ENCODE data around the gene PYGB.

Gene PYGB

GRCh38 chr20:25216199-25216945 is 31.5 kb upstream of the PYGB start:
- no peaks in the 10 kb centered on the region for H3K4me1 ChIP-seq (ENCODE audit: insufficient read depth, low read length)
- 92% methylated on average over 16 of the region's 16 CpGs for WGBS
- no peaks in the 10 kb centered on the region for H3K27me3 ChIP-seq (ENCODE audit: insufficient read depth, low read length)
- no peaks in the 10 kb centered on the region for H3K9me3 ChIP-seq (ENCODE audit: insufficient read depth, low read depth, low read length)
- H3K27ac ChIP-seq (ENCODE audit: low read depth, low read length) = no peak overlapping the region
- no peak overlapping the region for H3K4me3 ChIP-seq (ENCODE audit: low read length)
- H3K9ac ChIP-seq (ENCODE audit: low read depth, low read length) = no peak overlapping the region
- peaks cover 59% of the 10 kb centered on the region for H3K36me3 ChIP-seq (ENCODE audit: insufficient read depth, low read length)

- H3K4me3 ChIP-seq (ENCODE audit: low read length) = no peak overlapping the region
- H3K27me3 ChIP-seq (ENCODE audit: insufficient read depth, low read length) = no peaks in the 10 kb centered on the region
- peaks cover 49% of the 10 kb centered on the region for H3K36me3 ChIP-seq (ENCODE audit: insufficient read depth, low read length)
- H3K4me1 ChIP-seq (ENCODE audit: insufficient read depth, low read length) = peaks cover 2% of the 10 kb centered on the region; the same call in 1 of the 2 replicates
- no peak overlapping the region for H3K27ac ChIP-seq (ENCODE audit: low read depth, low read length)
- WGBS = 92% methylated on average over 21 of the region's 21 CpGs
- H3K9ac ChIP-seq (ENCODE audit: low read depth, low read length) = no peak overlapping the region
- no peaks in the 10 kb centered on the region for H3K9me3 ChIP-seq (ENCODE audit: insufficient read depth, low read depth, low read length)
Observed at GRCh38 chr20:25217161-25218108, 30.4 kb upstream of the PYGB start.

GRCh38 chr20:25218109-25218486 is 29.8 kb upstream of the PYGB start:
- no peaks in the 10 kb centered on the region for H3K9me3 ChIP-seq (ENCODE audit: insufficient read depth, low read depth, low read length)
- H3K4me1 ChIP-seq (ENCODE audit: insufficient read depth, low read length) = peaks cover 7% of the 10 kb centered on the region; the same call in 1 of the 2 replicates
- H3K27me3 ChIP-seq (ENCODE audit: insufficient read depth, low read length) = no peaks in the 10 kb centered on the region
- no peak overlapping the region for H3K27ac ChIP-seq (ENCODE audit: low read depth, low read length)
- H3K36me3 ChIP-seq (ENCODE audit: insufficient read depth, low read length) = peaks cover 46% of the 10 kb centered on the region
- no peak overlapping the region for H3K9ac ChIP-seq (ENCODE audit: low read depth, low read length)
- WGBS = 94% methylated on average over 8 of the region's 8 CpGs
- H3K4me3 ChIP-seq (ENCODE audit: low read length) = no peak overlapping the region

GRCh38 chr20:25218492-25218891 is 29.4 kb upstream of the PYGB start:
- 95% methylated on average over 12 of the region's 12 CpGs for WGBS
- H3K4me3 ChIP-seq (ENCODE audit: low read length) = no peak overlapping the region
- H3K27ac ChIP-seq (ENCODE audit: low read depth, low read length) = no peak overlapping the region
- peaks cover 42% of the 10 kb centered on the region for H3K36me3 ChIP-seq (ENCODE audit: insufficient read depth, low read length)
- no peaks in the 10 kb centered on the region for H3K27me3 ChIP-seq (ENCODE audit: insufficient read depth, low read length)
- H3K9me3 ChIP-seq (ENCODE audit: insufficient read depth, low read depth, low read length) = no peaks in the 10 kb centered on the region
- H3K9ac ChIP-seq (ENCODE audit: low read depth, low read length) = no peak overlapping the region
- peaks cover 11% of the 10 kb centered on the region; the same call in 1 of the 2 replicates for H3K4me1 ChIP-seq (ENCODE audit: insufficient read depth, low read length)

GRCh38 chr20:25219365-25219764 is 28.5 kb upstream of the PYGB start:
- Histone ChIP-seq H3K9ac (ENCODE audit: low read depth, low read length) (no peak overlapping the region), H3K27me3 (ENCODE audit: insufficient read depth, low read length) (no peaks in the 10 kb centered on the region), H3K27ac (ENCODE audit: low read depth, low read length) (no peak overlapping the region), H3K4me1 (ENCODE audit: insufficient read depth, low read length) (peaks cover 12% of the 10 kb centered on the region; the same call in 1 of the 2 replicates), H3K9me3 (ENCODE audit: insufficient read depth, low read depth, low read length) (no peaks in the 10 kb centered on the region), H3K36me3 (ENCODE audit: insufficient read depth, low read length) (peaks cover 33% of the 10 kb centered on the region), H3K4me3 (ENCODE audit: low read length) (no peak overlapping the region)
- 96% methylated on average over 7 of the region's 7 CpGs for WGBS

- peaks cover 12% of the 10 kb centered on the region; the same call in 1 of the 2 replicates for H3K4me1 ChIP-seq (ENCODE audit: insufficient read depth, low read length)
- 87% methylated on average over 16 of the region's 16 CpGs for WGBS
- no peaks in the 10 kb centered on the region for H3K27me3 ChIP-seq (ENCODE audit: insufficient read depth, low read length)
- H3K4me3 ChIP-seq (ENCODE audit: low read length) = no peak overlapping the region
- peaks cover 26% of the 10 kb centered on the region for H3K36me3 ChIP-seq (ENCODE audit: insufficient read depth, low read length)
- no peaks in the 10 kb centered on the region for H3K9me3 ChIP-seq (ENCODE audit: insufficient read depth, low read depth, low read length)
- H3K27ac ChIP-seq (ENCODE audit: low read depth, low read length) = no peak overlapping the region
- no peak overlapping the region for H3K9ac ChIP-seq (ENCODE audit: low read depth, low read length)
Observed at GRCh38 chr20:25220021-25220730, 27.7 kb upstream of the PYGB start.

- H3K36me3 ChIP-seq (ENCODE audit: insufficient read depth, low read length) = peaks cover 18% of the 10 kb centered on the region
- no peak overlapping the region for H3K9ac ChIP-seq (ENCODE audit: low read depth, low read length)
- peaks cover 12% of the 10 kb centered on the region; the same call in 1 of the 2 replicates for H3K4me1 ChIP-seq (ENCODE audit: insufficient read depth, low read length)
- H3K27ac ChIP-seq (ENCODE audit: low read depth, low read length) = no peak overlapping the region
- H3K4me3 ChIP-seq (ENCODE audit: low read length) = no peak overlapping the region
- no peaks in the 10 kb centered on the region for H3K27me3 ChIP-seq (ENCODE audit: insufficient read depth, low read length)
- 94% methylated on average over 15 of the region's 15 CpGs for WGBS
- H3K9me3 ChIP-seq (ENCODE audit: insufficient read depth, low read depth, low read length) = no peaks in the 10 kb centered on the region
Observed at GRCh38 chr20:25220810-25221591, 26.9 kb upstream of the PYGB start.

- Histone ChIP-seq H3K9ac (ENCODE audit: low read depth, low read length) (no peak overlapping the region), H3K9me3 (ENCODE audit: insufficient read depth, low read depth, low read length) (no peaks in the 10 kb centered on the region), H3K27ac (ENCODE audit: low read depth, low read length) (no peak overlapping the region), H3K36me3 (ENCODE audit: insufficient read depth, low read length) (peaks cover 13% of the 10 kb centered on the region), H3K4me1 (ENCODE audit: insufficient read depth, low read length) (peaks cover 12% of the 10 kb centered on the region; the same call in 1 of the 2 replicates), H3K4me3 (ENCODE audit: low read length) (no peak overlapping the region), H3K27me3 (ENCODE audit: insufficient read depth, low read length) (no peaks in the 10 kb centered on the region)
- WGBS = 93% methylated on average over 29 of the region's 29 CpGs
Observed at GRCh38 chr20:25221592-25222460, 26.1 kb upstream of the PYGB start.

GRCh38 chr20:25222461-25223178 is 25.3 kb upstream of the PYGB start:
- Histone ChIP-seq H3K36me3 (ENCODE audit: insufficient read depth, low read length) (peaks cover 9% of the 10 kb centered on the region; the same call in 1 of the 2 replicates), H3K27me3 (ENCODE audit: insufficient read depth, low read length) (no peaks in the 10 kb centered on the region), H3K9ac (ENCODE audit: low read depth, low read length) (peak overlapping the region; percentile 32; the same call in 1 of the 2 replicates), H3K4me1 (ENCODE audit: insufficient read depth, low read length) (peaks cover 12% of the 10 kb centered on the region; the same call in 1 of the 2 replicates), H3K27ac (ENCODE audit: low read depth, low read length) (peak overlapping the region; percentile 66), H3K9me3 (ENCODE audit: insufficient read depth, low read depth, low read length) (no peaks in the 10 kb centered on the region), H3K4me3 (ENCODE audit: low read length) (no peak overlapping the region)
- WGBS = 74% methylated on average over 21 of the region's 21 CpGs
